HEK293 (cell line): ENCODE data around the gene SP8.

Experiments used
- CTCF ChIA-PET: fragments of 350-600 bp; formaldehyde crosslinking; extraction: SDS; loops from one replicate; lab custom pipeline; 2021; ENCODE audit warnings: antibody characterized with exemption; lab: Yijun Ruan, JAX
- POLR2A ChIA-PET: fragments of 300-600 bp; formaldehyde crosslinking; extraction: SDS; loops from one replicate; lab custom pipeline; 2020; ENCODE audit warnings: antibody characterized with exemption, inconsistent platforms; lab: Yijun Ruan, JAX
- H3K27ac ChIP-seq: fragments of 200-500 bp; sonication (Bioruptor generic); 2 replicates; pipeline ENCODE4 v1.5.1; 2014; ENCODE audit warnings: low read depth, low read length, control low read depth, inconsistent platforms; ENCODE audit errors: extremely low read depth
- H3K36me3 ChIP-seq, 2 experiments: fragments of 200-500 bp in 1 of 2; sonication (Bioruptor generic) in 1 of 2; 1 replicate in 1 of 2; 2 replicates in 1 of 2; pipeline ENCODE4 v1.5.1; 2014 to 2017; ENCODE audit warnings: inconsistent platforms in 2 of 2, low read length in 2 of 2; ENCODE audit not compliant: control insufficient read depth in 2 of 2, insufficient read depth in 1 of 2
- H3K4me1 ChIP-seq: fragments of 200-500 bp; sonication (Bioruptor generic); 2 replicates; pipeline ENCODE4 v1.5.1; 2014; ENCODE audit warnings: mild to moderate bottlenecking, low read length, inconsistent platforms; ENCODE audit not compliant: control insufficient read depth, insufficient read depth
- H3K4me3 ChIP-seq: 2 replicates; pipeline ENCODE4 v1.5.1; 2011; ENCODE audit warnings: low read depth, mild to moderate bottlenecking, control low read depth, low read length, moderate library complexity
- H3K9me3 ChIP-seq: fragments of 200-500 bp; sonication (Bioruptor generic); 2 replicates; pipeline ENCODE4 v1.5.1; 2014; ENCODE audit warnings: low read depth, low read length, inconsistent platforms; ENCODE audit not compliant: control insufficient read depth, insufficient read depth
- GLI2 ChIP-seq: fragments of 450-650 bp; formaldehyde crosslinking; IDR thresholded peaks from 2 replicates; pipeline ENCODE4; 2017; ENCODE audit warnings: missing biosample characterization, missing genetic modification characterization, low read depth, borderline replicate concordance
- GLIS2 ChIP-seq: fragments of 450-650 bp; formaldehyde crosslinking; IDR thresholded peaks from 2 replicates; pipeline ENCODE4 v1.5.1; 2016; ENCODE audit warnings: missing biosample characterization, missing genetic modification characterization
- HOXC10 ChIP-seq: sonication (generic); formaldehyde crosslinking; IDR thresholded peaks from 2 replicates; pipeline ENCODE4 v1.8.1; 2023; ENCODE audit warnings: mild to moderate bottlenecking, missing genetic modification reagents
- KLF16 ChIP-seq: fragments of 450-650 bp; formaldehyde crosslinking; IDR thresholded peaks from 2 replicates; pipeline ENCODE4 v1.5.1; 2017; ENCODE audit warnings: missing biosample characterization, missing genetic modification characterization
- PRDM2 ChIP-seq: fragments of 450-650 bp; formaldehyde crosslinking; IDR thresholded peaks from 2 replicates; pipeline ENCODE4 v1.5.1; 2016; ENCODE audit warnings: missing biosample characterization, missing genetic modification characterization, borderline replicate concordance
- SETDB1 ChIP-seq: IDR thresholded peaks from one replicate; pipeline ENCODE4 v1.6.1; 2017; ENCODE audit warnings: mild to moderate bottlenecking, low read length, moderate library complexity, mixed read lengths; ENCODE audit not compliant: insufficient read length
- ZBTB17 ChIP-seq: fragments of 450-650 bp; formaldehyde crosslinking; IDR thresholded peaks from 2 replicates; pipeline ENCODE4 v1.5.1; 2016; ENCODE audit warnings: missing biosample characterization, missing genetic modification characterization
- ZEB2 ChIP-seq: fragments of 450-650 bp; formaldehyde crosslinking; IDR thresholded peaks from 2 replicates; pipeline ENCODE4 v1.5.1; 2016; ENCODE audit warnings: missing biosample characterization, missing genetic modification characterization
- ZNF174 ChIP-seq: fragments of 450-650 bp; formaldehyde crosslinking; IDR thresholded peaks from 2 replicates; pipeline ENCODE4 v1.5.0; 2017; ENCODE audit warnings: missing biosample characterization, mild to moderate bottlenecking, missing genetic modification characterization
- ZNF426 ChIP-seq: fragments of 450-650 bp; formaldehyde crosslinking; IDR thresholded peaks from 2 replicates; pipeline ENCODE4 v1.5.1; 2017; ENCODE audit warnings: missing biosample characterization, missing genetic modification characterization, mild to moderate bottlenecking, inconsistent platforms, moderate library complexity
- ZNF571 ChIP-seq: fragments of 450-650 bp; formaldehyde crosslinking; IDR thresholded peaks from 2 replicates; pipeline ENCODE4 v1.5.0; 2017; ENCODE audit warnings: missing biosample characterization, missing genetic modification characterization
- ZNF610 ChIP-seq: fragments of 450-650 bp; formaldehyde crosslinking; IDR thresholded peaks from 2 replicates; pipeline ENCODE4 v1.5.1; 2016; ENCODE audit warnings: missing biosample characterization, missing genetic modification characterization, borderline replicate concordance
- ZNF776 ChIP-seq: fragments of 450-650 bp; formaldehyde crosslinking; IDR thresholded peaks from 2 replicates; pipeline ENCODE4 v1.5.0; 2017; ENCODE audit warnings: missing biosample characterization, missing genetic modification characterization, borderline replicate concordance
- ZSCAN4 ChIP-seq: fragments of 450-650 bp; formaldehyde crosslinking; IDR thresholded peaks from 2 replicates; pipeline ENCODE4 v1.5.1; 2017; ENCODE audit warnings: missing biosample characterization, missing genetic modification characterization
- ZSCAN5A ChIP-seq: fragments of 450-650 bp; formaldehyde crosslinking; IDR thresholded peaks from 2 replicates; pipeline ENCODE4 v1.5.1; 2016; ENCODE audit warnings: missing biosample characterization, missing genetic modification characterization
- TF ChIP-seq, protein P1 (sequence below): fragments of 450-650 bp; formaldehyde crosslinking; IDR thresholded peaks from 2 replicates; pipeline ENCODE4 v1.5.1; 2016; ENCODE audit warnings: missing biosample characterization, missing genetic modification characterization, borderline replicate concordance

Gene SP8

DNA sequence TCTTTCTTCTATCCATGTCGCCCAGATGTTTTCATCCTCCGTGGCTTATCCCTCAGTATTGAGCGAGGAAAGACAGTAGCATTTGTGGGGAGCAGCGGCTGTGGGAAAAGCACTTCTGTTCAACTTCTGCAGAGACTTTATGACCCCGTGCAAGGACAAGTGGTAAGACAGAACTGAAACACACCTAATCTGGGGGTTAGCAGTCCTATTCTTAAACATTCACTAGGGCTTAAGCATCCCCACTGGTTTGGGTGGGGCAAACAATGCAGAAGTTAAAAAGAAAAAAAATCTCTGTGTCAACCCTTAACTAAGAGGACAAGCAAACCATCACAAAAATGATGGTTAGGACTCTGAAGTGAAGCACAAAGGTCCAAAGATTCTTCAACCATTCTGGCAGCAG, 43.8 kb downstream of the SP8 start (continued):
- TF ChIP-seq PRDM2 (tag by site-specific recombination): no peak
- TF ChIP-seq ZNF571: no peak
- TF ChIP-seq, protein P1, sequence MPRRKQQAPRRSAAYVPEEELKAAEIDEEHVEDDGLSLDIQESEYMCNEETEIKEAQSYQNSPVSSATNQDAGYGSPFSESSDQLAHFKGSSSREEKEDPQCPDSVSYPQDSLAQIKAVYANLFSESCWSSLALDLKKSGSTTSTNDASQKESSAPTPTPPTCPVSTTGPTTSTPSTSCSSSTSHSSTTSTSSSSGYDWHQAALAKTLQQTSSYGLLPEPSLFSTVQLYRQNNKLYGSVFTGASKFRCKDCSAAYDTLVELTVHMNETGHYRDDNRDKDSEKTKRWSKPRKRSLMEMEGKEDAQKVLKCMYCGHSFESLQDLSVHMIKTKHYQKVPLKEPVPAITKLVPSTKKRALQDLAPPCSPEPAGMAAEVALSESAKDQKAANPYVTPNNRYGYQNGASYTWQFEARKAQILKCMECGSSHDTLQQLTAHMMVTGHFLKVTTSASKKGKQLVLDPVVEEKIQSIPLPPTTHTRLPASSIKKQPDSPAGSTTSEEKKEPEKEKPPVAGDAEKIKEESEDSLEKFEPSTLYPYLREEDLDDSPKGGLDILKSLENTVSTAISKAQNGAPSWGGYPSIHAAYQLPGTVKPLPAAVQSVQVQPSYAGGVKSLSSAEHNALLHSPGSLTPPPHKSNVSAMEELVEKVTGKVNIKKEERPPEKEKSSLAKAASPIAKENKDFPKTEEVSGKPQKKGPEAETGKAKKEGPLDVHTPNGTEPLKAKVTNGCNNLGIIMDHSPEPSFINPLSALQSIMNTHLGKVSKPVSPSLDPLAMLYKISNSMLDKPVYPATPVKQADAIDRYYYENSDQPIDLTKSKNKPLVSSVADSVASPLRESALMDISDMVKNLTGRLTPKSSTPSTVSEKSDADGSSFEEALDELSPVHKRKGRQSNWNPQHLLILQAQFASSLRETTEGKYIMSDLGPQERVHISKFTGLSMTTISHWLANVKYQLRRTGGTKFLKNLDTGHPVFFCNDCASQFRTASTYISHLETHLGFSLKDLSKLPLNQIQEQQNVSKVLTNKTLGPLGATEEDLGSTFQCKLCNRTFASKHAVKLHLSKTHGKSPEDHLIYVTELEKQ (tag by site-specific recombination): no peak
- TF ChIP-seq GLI2 (tag by site-specific recombination): no peak
- no peak for TF ChIP-seq GLIS2

DNA sequence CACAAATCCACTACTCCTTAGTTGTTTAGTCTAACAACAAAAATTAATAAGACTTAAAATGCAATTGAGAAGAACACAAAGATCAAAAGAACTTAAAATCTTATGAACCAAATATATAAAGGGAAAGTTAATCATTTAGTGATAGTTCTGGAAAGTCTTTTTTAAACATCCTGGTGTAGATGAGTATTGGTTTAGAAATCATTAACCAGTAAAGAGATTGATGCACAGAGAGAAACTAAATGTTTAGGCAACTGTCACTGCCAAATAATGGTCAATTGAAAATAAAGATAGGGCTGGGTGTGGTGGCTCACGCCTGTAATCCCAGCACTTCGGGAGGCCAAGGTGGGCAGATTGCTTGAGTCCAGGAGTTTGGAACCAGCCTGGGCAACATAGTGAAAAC, 44.9 kb downstream of the SP8 start:
- CTCF ChIA-PET: no interaction called here
- POLR2A ChIA-PET: no interaction called here
- Histone ChIP-seq H3K36me3 (no peaks in the 10 kb centered on the region), H3K4me3 (no peak overlapping the region), H3K4me1 (peaks cover 9% of the 10 kb centered on the region), H3K9me3 (no peaks in the 10 kb centered on the region), H3K27ac (no peak overlapping the region)
- no peak for TF ChIP-seq ZEB2 (tag by site-specific recombination)
- TF ChIP-seq ZNF610 (tag by site-specific recombination): no peak
- no peak for TF ChIP-seq ZNF426 (tag by site-specific recombination)
- no peak for TF ChIP-seq SETDB1
- TF ChIP-seq ZNF174 (tag by site-specific recombination): no peak
- TF ChIP-seq ZSCAN4 (tag by site-specific recombination): no peak
- TF ChIP-seq ZNF571: no peak
- TF ChIP-seq KLF16 (tag by site-specific recombination): no peak
- TF ChIP-seq ZBTB17 (tag by site-specific recombination): no peak
- no peak for TF ChIP-seq ZSCAN5A
- TF ChIP-seq ZNF776 (tag by site-specific recombination): no peak
- no peak for TF ChIP-seq HOXC10 (CRISPR knock-in tag)
